ENCODE results near the gene FGFR2.
A peak's percentile ranks its signal among the peaks of the same experiment; 100 is the strongest.

The FGFR2 gene

GRCh38 chr10:121598263-121599249 is at the start of gene FGFR2:
Gene FGFR2 (minus strand): TSS chr10:121598444. CDS start chr10:121593817, 4,627 bp downstream.
- peak; percentile 4 for DNase-seq

- DNase-seq, result no peak
These were observed 49.2 kb upstream of the FGFR2 start for GRCh38 chr10:121647401-121647800.

DNA sequence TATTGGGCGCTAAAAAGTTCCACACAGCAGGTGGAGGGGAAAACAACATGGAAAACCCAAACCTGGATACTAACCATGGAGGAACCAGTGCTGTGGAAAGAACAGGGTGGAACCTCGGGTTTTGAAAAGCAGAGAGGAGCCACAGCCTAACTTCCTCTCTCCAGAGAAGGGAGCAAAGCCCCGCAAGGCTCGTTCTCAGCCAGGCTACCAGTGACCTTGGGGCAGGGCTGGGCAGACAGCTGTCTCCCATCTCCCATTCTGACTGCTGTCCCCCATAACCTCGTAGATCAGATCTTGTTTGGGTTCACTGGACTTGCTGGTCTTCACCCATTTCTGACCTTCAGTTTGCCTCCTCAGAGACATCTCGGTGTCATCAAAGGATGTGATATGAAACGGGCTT is 47.5 kb upstream of the FGFR2 start:
- DNase-seq, result no peak

GRCh38 chr10:121644501-121644900 is 46.3 kb upstream of the FGFR2 start:
- no peak for DNase-seq

DNA sequence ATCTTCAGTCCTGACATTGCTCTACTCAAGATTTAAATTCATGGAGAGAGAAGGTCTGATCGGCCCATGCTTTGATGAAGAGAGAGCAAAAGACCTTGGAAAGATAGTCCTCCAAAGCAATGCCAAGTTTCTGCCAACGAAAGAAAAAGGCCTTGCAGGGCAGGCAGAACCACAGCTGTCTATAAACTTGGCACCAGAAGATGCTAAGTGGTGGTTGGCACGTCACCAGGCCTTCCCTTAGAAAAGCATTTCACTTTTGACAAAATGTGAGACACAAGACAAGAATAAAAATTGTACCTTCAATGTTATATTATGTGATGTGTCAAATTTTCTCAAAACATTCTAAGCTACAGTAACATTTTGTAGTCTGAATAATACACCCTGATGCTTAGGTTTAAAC is 42.0 kb upstream of the FGFR2 start:
- DNase-seq, result no peak

- DNase-seq, result no peak
These were observed 41.2 kb upstream of the FGFR2 start for GRCh38 chr10:121639416-121639815.

- no peak for DNase-seq
These were observed 39.2 kb upstream of the FGFR2 start for GRCh38 chr10:121637437-121637836.

DNA sequence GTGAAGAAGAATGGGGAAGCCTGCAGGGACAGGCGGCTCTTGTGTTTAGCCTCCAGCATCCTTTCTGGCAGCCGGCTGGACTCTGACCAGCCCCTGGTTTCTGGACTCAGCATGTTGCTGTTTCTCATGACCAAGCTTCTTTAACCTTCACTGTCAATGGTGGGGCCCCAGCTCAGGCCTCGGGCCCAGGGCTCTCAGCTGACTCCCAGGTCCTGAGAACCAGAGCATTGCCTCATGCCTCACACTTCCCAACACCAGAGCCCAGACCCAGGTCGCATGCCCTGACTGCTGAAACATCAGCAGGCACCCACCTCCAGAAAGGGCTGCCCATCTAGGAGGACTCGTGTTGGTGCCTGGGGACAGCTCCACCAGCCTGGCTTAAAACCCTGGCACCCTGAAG is 34.8 kb upstream of the FGFR2 start:
- DNase-seq, result no peak

DNA sequence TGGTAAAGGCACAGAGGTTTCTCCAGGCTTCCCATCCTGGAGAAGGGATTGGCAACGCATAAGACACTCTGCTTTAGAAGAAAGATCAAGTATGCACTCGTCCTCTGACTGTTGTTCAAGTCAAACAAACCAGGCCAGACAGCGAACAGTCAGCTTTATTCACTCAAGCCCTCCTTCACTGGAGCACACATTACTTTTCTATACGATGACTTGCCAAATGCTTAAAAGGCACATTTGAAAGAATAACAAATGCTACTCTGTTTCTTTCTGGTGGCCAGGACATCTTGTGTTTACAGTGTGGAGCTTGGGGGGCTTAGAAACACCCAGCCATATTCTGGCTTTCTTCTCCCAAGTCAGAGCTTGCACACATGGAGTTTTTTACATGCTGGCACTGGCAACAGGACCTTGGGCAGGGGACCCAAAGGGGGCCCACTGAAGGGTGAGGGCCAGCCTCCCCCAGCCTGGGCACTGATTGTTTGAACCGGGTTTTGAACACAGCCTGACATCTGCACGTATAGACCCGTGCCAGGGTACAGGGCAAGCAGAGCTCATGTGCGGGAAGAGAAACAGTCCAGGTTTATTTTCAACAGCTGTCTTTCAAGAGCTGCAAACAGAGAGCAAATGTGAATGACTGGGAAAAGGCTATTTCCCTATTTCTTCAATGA is 33.3 kb upstream of the FGFR2 start:
- no peak for DNase-seq

DNA sequence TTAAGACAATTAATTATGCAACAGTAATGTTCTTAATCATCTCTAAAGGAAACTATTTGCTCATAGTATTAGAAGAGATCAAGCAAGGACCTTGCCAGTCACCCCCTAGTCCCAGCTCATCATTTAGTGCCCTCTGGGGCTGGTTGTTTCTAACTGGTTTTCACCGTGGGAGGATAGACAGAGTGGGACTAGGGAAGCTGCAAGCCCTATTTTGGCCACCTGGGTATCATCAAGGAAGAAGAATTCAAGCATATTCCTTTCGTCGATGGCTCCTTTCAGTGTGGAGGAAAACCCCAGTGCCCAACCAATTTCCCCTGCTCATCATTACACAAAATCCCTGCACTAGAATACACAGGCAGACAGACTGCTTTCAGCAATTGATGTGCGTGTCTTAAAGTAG is 30.6 kb upstream of the FGFR2 start:
- DNase-seq, result no peak

- DNase-seq, result no peak
These were observed 29.8 kb upstream of the FGFR2 start for GRCh38 chr10:121627876-121628581.

GRCh38 chr10:121624836-121625486 is 26.7 kb upstream of the FGFR2 start:
- no peak for DNase-seq

DNA sequence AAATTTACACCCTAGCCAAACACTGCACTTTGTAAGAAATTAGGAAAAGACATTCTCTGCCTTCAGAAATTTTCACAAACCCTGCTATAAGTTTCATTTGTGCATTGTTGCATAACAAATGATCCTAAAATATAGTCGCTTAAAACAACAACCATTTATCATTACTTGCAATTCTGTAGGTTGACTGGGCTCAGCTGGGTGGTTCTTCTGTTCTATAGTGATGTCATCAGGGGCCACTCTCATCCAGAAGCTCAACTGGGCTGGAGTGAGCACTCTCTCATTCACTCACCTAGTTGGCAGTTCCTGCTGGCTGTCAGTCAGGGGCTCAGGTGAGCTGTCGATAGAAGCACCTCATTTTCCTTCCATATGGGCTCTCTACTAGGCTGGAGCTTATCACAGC is 20.7 kb upstream of the FGFR2 start:
- no peak for DNase-seq

DNA sequence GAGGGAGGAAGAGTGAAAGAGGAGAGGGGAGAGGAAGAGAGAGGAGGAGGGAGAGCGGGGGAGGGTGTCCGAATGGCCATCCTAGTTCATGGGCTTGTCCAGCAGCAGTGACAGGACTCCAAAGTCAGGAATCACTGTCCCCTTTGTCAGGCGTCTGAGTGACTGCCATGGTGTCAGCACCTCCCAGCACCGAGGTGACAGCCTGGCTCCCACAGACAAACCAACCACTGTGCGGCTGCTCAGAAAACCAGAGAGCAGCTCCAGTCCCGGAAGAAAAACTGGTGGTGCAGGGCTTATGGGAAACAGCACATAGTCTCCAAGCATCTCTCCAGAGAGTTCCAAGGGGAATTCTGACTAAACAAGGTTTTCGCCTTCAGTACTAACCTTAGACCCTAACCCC is 18.9 kb upstream of the FGFR2 start:
- DNase-seq, result no peak

- no peak for DNase-seq
These were observed 18.0 kb upstream of the FGFR2 start for GRCh38 chr10:121616291-121616690.

- DNase-seq, result no peak
These were observed 17.6 kb upstream of the FGFR2 start for GRCh38 chr10:121615836-121616235.

DNA sequence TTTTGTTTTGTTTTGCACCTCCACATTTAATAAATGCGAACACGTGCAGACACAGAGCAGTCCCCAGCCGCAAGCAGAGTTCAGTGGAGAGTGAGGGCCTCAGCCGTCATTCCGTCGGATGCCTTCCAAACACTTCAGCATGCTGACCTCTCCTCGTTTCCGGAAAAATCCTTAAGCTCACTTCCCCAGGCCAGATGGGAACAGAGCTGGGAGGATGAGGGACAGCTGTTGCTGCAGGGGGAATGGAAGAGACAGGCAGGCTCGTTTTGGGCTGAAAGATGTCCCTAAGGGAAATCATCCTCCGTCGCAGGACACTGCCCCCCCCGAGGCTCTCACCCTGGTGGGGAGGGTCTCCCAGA is 17.2 kb upstream of the FGFR2 start:
- DNase-seq, result no peak

DNA sequence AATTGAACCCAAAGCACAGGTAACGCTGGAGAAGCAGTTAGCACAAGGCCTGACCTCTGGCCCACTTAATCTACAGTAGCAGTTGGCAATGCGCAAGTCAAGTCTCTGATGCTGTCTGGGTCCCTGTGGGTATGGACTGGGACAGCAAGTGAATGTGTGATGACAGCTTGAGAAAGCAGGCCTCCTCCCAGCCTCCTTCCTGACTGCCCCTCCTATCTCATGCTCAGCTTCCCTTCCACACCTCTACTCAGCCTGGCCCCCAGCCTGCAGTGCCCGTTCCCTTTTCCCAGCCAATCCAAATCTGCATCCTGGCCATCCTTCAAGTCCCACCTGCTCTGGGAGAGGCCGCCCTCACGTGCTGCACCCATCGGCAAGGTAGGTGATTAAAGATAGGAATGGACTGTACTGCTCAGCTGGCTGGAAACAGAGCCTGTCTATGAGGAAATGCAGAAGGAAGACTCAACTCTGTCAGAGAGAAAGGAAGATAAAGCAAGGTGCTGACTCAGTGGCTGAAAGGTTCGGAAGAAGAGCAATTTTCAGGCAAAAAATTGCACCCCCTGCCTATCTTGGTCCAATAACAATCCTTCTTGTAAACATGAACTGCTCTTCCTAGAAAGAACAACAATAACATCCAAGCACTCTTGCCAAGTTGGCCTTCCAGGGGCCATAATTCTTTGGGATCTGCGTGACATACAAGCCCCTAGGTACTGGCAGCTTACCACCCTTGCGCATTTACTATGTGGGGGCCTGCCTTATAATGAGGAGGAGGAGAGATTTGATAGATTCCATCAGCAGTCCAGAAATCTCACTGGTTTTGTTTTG is 16.6 kb upstream of the FGFR2 start:
- DNase-seq, result no peak

DNA sequence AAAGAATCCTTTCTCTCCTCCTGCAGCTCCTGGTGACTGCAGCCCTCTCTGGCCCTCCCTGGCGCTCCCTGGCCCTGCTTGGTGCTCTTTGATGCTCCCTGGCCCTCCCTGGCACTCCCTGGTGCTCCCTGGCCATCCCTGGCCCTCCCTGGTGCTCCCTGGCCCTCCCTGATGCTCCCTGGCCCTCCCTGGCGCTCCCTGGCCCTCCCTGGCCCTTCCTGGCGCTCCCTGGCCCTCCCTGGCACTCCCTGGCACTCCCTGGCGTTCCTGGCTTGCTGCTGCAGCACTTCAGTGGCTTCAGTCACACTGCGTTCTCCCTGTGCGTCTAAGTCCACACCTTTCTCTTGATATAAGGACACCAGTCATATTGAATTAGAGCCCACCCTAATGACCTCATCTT is 15.2 kb upstream of the FGFR2 start:
- DNase-seq, result no peak

GRCh38 chr10:121611393-121612159 is 13.3 kb upstream of the FGFR2 start:
- DNase-seq, result no peak

DNA sequence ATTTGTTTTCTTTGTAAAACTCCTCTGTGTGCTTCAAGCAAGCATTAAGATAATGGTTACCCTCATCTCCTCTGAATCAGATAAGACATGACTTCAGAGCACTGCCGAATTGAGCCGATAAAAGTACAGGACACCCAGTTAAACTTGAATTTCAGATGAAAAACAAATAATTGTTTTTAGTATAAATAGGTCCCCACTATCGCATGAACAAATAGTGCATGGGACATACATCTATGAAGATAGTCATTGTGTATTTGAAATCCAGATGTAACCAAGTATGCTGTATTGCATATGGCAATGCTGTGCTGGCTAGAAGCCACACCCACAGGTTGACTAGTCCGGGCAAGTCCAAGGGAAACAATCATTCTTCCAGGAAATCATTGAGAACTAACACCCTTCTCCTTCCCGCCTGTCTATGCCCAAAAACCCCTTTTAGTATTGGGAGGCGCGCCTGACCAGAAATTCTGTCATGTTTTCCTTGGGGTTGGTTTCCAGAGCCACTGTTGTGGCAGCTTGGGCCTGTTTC is 12.6 kb upstream of the FGFR2 start:
- DNase-seq, result no peak
